ENCODE measurements around the gene S1PR2.

DNA sequence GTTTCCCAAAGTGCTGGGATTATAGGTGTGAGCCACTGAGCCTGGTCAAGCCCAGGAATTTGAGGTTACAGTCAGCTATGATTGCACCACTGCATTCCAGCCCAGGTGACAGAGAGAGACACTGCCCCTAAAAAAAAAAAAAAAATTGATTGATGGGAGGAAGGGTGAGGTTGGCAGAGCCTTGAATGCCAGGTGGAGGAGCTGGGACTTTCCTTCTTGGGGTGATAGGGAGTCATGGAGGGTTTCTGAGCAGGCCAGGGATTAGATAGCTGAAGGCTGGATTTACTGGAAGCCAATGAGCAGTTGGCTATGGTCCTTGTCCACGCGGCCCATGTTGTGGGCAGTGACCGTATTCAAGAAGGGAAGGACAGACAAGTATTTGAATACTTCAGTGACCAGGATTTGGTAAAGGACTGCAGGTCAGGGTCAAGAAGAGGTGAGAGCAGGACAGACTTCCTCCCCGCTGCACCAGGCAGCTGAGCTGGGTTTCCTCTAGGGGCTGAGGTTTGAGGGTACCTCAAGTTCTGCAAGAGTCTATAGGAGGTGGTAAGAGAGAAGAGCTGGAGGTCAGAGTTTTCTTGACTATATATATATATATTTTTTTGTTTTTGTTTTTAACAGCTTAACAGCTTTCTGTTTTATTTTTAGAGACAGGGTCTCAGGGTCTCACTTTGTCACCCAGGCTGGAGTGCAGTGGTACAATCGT is 48.8 kb upstream of the S1PR2 start:
- TF ChIP-seq EP300 (IDR thresholded peaks at IDR 0.05; ENCODE audit: low read depth): no peak
- TF ChIP-seq, protein P1, sequence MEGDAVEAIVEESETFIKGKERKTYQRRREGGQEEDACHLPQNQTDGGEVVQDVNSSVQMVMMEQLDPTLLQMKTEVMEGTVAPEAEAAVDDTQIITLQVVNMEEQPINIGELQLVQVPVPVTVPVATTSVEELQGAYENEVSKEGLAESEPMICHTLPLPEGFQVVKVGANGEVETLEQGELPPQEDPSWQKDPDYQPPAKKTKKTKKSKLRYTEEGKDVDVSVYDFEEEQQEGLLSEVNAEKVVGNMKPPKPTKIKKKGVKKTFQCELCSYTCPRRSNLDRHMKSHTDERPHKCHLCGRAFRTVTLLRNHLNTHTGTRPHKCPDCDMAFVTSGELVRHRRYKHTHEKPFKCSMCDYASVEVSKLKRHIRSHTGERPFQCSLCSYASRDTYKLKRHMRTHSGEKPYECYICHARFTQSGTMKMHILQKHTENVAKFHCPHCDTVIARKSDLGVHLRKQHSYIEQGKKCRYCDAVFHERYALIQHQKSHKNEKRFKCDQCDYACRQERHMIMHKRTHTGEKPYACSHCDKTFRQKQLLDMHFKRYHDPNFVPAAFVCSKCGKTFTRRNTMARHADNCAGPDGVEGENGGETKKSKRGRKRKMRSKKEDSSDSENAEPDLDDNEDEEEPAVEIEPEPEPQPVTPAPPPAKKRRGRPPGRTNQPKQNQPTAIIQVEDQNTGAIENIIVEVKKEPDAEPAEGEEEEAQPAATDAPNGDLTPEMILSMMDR (IDR thresholded peaks at IDR 0.05): no peak

All from transverse colon (tissue), 3 donors.